ENCODE measurements around the gene PTCD2.

DNA sequence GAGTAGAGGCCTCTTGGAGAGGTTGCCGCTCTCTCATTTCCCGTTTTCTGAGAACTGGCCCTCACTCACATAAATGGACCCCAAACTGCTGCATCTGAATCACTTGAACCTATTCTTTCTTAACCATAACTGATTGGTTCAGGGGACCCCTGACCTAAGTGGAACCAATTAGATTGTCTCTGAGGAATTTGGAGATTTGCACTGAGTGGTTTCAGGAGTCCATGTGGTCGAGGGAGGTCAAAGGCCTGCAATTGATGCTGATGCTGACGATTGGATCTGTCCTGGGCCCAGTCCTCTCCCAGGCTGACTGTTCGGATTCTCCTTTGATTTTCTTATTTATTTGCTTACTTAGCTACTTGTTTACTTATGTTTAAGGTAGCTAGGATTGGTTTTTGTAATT is 88.0 kb downstream of the PTCD2 start:
- TF ChIP-seq RFX5 (IDR thresholded peaks at IDR 0.05; ENCODE audit: borderline replicate concordance, low read depth, low read length) (no peak), EP300 (IDR thresholded peaks at IDR 0.05; ENCODE audit: borderline replicate concordance in 1 of 2, low read depth in 2 of 2, low read length in 2 of 2) (no peak), YY1 (IDR thresholded peaks at IDR 0.05; ENCODE audit: low read depth, low read length) (no peak), POLR2A (IDR thresholded peaks at IDR 0.05; ENCODE audit: control extremely low read depth in 1 of 2, low read depth in 2 of 2, low read length in 2 of 2) (no peak), JUN (IDR thresholded peaks at IDR 0.05; ENCODE audit: low read depth, low read length) (no peak), SIN3A (conservative IDR thresholded peaks at IDR 0.05 in 1 of 2, IDR thresholded peaks at IDR 0.05 in 1 of 2; ENCODE audit: low read depth in 1 of 2, low read length in 2 of 2) (no peak), TAF1 (IDR thresholded peaks at IDR 0.05; ENCODE audit: low read depth, low read length) (no peak), TEAD4 (IDR thresholded peaks at IDR 0.05; ENCODE audit: low read depth, low read length) (no peak), RBBP5 (IDR thresholded peaks at IDR 0.05; ENCODE audit: borderline replicate concordance, low read depth, low read length) (no peak), CREB1 (IDR thresholded peaks at IDR 0.05) (no peak), POLR2AphosphoS5 (IDR thresholded peaks at IDR 0.05; ENCODE audit: low read depth, low read length) (no peak)
- TF ChIP-seq, protein P1, sequence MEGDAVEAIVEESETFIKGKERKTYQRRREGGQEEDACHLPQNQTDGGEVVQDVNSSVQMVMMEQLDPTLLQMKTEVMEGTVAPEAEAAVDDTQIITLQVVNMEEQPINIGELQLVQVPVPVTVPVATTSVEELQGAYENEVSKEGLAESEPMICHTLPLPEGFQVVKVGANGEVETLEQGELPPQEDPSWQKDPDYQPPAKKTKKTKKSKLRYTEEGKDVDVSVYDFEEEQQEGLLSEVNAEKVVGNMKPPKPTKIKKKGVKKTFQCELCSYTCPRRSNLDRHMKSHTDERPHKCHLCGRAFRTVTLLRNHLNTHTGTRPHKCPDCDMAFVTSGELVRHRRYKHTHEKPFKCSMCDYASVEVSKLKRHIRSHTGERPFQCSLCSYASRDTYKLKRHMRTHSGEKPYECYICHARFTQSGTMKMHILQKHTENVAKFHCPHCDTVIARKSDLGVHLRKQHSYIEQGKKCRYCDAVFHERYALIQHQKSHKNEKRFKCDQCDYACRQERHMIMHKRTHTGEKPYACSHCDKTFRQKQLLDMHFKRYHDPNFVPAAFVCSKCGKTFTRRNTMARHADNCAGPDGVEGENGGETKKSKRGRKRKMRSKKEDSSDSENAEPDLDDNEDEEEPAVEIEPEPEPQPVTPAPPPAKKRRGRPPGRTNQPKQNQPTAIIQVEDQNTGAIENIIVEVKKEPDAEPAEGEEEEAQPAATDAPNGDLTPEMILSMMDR (IDR thresholded peaks at IDR 0.05; ENCODE audit: control extremely low read depth in 1 of 3, insufficient read depth in 1 of 3, low read depth in 1 of 3, low read length in 3 of 3): no peak

Measured in H1 (cell line).